Uterus (tissue), 2 donors: ENCODE data around the gene DMD.

Source experiments
- CTCF ChIP-seq, 4 experiments: fragments of 200-600 bp in 2 of 4; fragments of 450-650 bp in 2 of 4; sonication (generic) in 2 of 4; IDR thresholded peaks; one replicate each; pipeline ENCODE4 v1.5.1; 2016 to 2019; ENCODE audit warnings: antibody characterized with exemption in 4 of 4, mild to moderate bottlenecking in 2 of 4, moderate library complexity in 1 of 4
- POLR2A ChIP-seq, 2 donors: fragments of 450-650 bp; IDR thresholded peaks; one replicate each; pipeline ENCODE4 v1.6.1; 2016; ENCODE audit warnings: antibody characterized with exemption in 2 of 2, mild to moderate bottlenecking in 1 of 2, moderate library complexity in 1 of 2

DNA sequence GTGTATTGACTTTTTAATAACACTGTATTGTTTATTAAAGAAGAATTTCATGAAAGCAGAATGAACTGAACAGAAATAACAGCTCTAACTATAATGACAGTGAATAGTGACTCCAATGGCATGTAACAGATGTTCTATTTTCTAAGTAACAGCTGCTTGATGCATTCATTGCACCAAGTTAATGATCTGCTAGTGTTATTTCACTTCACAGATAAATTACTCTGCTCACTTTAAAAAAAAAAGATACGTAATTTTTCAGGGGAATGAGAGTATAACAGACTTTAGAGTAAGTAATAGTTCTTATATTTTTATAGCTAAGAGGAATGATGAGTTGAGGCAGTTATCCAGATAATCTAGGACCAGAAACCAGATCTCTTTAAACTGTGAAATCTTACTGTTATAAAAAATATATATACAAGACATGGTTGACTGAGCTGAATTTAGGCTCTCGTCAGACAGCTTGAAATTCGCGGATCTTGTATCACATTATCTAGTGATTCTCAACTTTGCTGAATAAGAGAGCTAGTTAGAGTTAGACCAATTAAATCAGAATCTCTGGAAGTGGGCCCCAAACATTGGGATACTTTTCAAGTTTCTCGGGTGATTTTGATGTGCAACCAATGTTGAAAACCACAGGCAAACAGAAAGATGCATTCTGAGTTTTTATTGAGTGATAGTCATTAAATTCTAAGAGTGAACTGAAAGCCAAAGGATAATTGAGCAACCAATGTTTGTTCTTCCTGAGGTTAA, 840.7 kb downstream of the DMD start:
- no peak for TF ChIP-seq CTCF (IDR thresholded peaks at IDR 0.05)
- no peak for TF ChIP-seq POLR2A (IDR thresholded peaks at IDR 0.05)
